HCEC 1CT (cell line): ENCODE results near the gene CCDC74B.
A peak's percentile ranks its signal among the peaks of the same experiment; 100 is the strongest.
"Not testable (repeated sequence)": the region's sequence is repeated elsewhere in the genome, so short reads cannot be mapped to it uniquely, and the experiment has no call there.

Experiments used
- DNase-seq: peaks from one replicate; pipeline ENCODE4 v3.0.0-alpha.2; 2017

Gene CCDC74B

DNA sequence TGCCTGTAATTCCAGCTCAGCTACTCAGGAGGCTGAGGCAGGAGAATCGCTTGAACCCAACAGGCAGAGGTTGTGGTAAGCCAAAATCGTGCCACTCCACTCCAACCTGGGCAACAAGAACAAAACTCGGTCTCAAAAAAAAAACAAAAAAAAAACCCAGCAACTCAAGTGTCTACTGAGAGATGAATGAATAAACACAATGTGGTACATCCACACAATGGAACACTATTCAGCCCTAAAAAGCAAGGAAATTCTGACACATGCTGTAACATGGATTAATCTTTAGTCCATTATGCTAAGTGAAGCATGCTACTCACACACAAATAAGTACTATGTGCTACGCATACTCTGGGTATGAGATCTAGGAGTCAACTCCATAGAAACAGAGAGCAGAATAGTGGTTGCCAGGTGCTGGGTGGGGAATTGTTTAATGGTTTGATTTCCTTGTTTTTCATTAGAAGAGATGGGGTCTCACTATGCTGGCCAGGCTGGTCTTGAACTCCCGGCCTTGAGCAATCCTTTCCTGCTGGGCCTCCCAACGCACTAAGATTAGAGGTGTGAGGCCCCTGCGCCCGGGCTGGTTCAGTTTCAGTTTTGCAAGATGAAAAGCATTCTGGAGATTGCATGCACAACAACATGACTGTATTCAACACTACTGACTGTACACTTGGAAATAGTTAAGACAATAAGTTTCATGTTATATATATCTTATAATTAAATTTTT, 20.5 kb upstream of the CCDC74B start:
- DNase-seq, result no peak

DNA sequence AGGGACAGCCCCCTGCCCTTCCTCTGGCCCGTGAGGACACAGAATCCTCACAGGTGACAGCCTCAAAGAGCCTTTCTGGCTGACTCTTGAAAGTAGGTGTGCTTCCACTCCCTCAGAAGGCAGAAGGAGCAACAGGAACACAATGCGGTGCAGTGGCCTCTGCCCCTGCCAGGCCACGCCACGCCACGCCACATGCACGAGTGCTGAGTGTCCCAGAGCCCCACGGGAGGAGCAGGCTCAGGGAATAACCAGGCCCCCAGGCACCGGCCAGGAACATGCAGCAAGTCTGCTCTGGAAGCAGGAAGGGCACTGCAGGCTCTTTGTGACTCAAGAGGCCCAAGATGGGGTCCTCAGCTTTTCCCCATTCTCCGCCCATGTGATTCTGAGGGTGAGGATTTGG, 18.1 kb upstream of the CCDC74B start:
- DNase-seq, result no peak

DNA sequence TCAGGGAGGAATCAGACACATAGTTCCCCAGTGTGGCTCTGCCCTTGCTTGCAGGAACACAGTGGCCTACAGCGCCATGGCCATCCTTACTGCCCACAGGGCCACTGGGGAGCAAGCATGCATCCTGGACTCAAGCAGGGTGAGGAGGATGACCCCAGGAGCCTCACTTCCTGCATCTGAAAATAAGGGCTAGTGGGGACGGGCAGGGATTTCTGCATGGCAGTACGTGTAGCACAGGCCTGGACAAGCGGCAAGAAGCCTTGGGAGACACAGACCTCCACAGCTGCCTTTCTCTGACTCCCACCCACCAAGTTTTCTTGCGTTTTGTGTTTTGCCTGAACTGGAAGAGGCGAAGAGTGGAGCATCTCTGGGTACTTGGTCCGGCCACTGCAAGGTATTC, 17.6 kb upstream of the CCDC74B start:
- not testable (repeated sequence) for DNase-seq

DNA sequence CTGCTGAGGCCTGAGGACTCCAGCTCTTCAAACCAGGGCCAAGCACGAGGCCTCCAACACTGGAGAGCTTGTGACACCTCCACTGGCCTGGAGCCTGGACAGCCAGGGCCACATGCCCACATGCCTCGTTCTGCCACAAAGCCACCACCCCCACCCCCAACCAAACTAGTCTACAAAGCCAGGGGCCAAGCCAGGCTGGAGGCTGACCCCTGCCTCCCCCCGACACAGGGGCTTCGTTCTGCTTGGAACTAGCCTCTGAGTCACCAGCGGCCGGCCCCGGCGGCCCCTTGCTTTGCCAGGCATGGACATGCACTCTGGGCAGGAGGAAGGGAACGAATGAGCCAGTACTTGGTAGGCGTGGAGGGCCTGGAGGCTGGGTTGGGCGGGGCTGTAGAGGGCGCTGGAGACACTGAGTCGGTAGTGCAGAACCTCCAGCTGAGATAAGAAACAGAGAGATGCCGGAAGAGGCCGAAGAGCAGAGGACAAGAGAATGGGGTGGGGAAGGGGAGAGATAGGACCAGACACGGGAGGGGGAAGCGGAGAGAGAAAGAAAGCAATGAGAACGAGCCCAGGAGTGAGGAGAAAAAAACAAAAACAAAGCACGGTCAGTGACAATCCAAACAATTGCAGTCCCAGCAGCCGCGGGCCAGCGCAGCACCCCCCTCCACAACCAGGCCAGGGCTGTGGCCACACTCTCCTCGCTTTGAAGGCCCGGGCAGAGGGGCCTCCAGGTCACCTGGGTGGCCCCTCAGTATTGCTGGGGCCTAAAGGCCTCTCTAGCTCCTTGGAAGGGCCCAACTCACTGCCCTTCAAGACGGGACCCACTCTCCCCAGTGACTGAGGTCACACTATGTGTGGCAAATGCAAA, 16.2 kb upstream of the CCDC74B start:
- DNase-seq, result not testable (repeated sequence)

DNA sequence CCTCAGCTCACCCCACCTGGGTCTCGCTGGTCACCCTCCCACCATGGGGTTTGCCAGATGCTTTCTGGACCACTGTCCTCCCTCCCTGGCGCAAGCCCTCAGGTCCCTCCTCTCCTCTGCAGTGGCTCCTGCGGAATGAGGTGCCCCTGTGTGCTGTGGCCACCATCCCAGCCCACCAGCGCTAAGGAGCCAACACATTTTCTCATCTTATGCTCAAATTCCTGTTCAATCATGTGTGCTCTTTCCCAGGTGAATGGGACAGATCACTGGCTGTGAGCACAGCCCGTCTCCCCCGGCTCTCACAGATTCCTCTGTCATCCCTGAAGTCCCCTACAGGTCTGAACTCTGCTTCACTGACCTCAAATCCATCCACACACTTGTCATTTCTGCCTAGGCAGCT, 15.2 kb upstream of the CCDC74B start:
- no peak for DNase-seq

DNA sequence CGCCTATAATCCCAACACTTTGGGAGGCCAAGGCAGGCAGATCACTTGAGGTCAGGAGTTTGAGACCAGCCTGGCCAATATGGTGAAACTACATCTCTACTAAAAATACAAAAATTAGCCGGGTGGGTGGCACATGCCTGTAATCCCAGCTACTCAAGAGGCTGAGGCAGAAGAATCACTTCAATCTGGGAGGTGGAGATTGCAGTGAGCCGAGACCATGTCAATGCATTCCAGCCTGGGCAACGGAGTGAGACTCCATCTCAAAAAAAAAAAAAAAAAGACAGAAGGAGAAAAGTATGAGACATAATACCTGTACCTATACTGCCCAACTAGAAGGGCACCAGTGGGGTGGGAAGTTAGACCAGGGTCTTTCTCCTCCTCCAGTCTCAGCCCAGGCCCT, 14.5 kb upstream of the CCDC74B start:
- not testable (repeated sequence) for DNase-seq

DNA sequence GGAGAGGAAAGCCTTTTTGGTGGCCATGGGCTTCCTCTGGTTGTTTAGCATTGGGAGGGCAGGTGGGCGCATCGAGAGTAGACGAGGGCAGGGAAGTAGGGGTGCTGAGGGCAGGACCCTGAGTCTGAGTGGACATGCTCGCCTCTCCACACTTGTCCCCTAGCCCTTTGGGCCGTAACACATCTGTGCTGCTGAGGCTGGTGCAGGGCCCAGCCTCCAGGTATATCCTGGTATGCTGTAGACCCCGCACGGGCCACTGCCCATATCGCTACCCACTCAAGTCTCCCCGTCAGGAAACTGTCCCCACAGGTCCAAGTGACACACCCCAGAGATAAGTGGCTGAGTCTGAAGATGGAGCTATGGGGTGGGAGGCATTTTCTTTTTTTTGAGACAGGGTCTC, 13.7 kb upstream of the CCDC74B start:
- DNase-seq, result no peak

DNA sequence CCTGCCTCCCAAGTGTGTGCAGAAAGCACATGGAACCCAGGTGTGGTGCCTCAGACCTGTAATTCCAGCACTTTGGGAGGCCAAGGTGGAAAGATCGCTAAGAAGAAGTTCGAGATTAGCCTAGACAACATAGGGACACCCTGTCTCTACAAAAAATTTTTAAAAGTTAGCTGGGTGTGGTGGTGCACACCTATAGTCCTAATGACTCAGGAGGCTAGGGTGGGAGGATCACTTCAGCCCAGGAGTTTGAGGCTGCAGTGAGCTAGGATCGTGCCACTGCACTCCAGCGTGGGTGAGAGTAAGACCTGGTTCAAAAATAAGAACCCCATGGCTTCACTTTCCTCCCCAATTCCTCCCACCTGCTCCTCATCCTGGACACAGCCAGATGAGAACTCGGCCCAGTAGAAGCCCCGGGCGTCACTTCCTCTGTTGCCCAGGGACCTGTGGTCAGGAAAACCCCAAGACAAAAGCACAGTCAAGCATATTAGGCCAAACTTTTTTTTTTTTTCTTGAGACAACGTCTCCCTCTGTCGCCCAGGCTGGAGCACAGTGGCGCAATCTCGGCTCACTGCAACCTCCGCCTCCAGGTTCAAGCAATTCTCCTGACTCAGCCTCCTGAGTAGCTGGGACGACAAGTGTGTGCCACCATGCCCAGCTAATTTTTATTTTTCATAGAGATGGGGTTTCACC, 13.1 kb upstream of the CCDC74B start:
- DNase-seq, result not testable (repeated sequence)

DNA sequence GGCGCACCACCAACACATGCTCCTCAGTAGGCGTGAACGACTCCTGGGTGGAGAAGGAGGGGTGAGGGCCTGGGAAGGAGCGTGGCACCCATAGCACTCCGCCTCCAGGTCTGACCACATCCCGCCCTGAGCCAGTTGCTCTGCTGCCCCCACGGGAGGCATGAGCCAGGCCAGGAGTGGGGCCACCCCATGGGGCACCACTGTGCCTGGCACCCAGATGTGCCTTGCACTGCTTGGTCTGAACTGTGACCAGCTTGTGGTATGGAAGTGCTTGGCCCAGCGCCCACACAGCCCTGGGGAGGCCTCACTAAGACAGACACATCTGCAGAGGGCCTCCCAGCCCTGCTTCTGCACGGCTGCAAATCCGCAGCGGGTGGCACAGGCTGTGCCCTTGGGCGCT, 12.4 kb upstream of the CCDC74B start:
- DNase-seq, result not testable (repeated sequence)

DNA sequence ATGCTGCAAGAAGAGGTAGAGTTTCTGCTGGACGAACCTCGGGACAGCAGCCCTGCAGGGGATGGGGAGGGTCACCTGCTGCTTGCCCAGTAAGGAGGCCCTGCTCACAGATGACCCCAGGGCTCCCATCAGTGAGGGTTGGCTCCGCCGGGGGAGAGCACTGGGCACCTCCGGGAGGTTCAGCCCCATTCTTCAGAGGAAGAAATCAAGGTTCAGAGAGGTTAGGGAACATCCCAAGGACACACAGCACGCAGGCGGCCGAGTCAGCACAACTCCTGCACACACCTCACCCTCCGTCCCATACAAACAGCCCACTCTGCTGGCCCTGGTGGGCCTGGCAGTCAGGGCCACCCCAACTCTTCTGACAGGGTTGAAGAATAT, 11.7 kb upstream of the CCDC74B start:
- no peak for DNase-seq

DNA sequence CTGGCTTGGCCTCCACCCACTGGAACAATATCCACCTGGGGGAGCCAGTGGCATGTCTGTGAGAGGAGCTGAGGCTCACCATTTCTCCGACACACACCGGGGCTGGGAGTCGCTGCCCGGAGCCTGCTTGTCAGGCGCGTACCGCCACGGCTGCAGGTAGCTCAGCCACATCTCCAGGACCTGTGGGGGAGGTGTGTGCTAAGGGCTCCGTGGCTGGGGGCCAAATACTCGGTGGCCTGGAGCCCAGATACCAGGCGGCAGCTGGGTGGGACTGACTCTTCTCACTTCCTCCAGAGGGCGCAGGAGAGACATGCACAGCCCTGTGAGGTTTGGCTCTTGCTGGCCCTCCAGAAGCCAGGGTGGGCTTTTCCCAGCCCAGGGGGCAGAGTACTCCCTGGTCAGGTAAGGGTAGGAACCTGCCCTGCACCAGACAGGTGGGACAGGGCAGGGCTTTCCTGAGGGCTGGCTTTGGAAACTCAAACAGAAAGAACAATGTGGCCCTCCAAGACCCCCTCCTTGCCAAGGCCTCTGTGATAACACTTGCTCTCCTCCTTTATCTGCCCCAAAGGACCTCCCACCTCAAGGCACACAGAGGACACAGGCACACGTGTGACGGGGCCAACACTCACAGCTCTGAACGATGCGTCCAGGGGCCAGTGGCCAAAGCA, 11.2 kb upstream of the CCDC74B start:
- peak; percentile 40 for DNase-seq

DNA sequence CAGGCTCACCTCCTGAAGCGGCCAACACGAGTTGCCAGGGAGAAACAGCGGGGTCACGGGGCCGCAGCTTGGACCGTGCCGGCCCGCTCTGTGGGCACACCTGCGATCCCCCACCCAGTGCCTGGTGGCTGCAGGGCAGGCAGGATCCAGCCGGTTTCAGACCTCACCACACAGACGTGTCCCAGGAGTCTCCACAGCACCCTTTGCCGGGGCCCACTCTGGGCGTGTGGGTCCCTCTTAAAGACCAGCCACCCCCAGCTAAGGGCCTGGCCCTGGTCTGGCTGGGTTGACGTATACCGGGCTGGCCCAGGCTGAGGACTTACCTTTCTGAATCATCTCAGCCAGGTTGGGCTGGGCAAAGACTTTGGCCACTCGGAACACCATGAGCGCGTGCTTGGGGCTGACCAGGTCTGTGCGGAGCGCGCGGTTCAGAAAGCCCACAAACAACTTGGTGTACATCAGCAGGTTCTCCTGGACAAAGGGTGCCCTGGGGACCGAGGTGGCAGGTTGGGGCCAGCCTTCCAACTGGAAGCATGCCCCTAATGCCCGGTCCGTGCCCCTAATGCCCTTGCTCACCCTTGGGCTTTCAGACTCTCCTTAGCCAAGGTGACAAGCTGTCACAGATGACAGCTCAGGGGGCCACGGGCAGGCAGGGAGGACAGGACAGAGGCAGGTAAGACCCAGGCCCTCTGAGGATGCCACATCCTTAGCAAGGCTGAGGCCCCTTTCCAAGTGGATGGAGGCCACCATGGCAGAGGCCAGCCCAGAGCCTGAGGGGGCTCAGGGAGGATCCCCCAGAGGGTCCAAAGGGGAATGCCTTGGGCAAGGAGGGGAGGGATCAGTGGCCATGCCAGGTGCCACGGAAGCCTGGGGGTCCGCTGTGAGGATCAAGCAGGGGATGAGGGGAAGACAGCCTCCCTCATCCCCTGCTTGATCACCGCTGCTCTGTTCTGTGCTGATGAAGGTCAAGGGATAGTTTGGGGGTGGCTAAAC, 10.2 kb upstream of the CCDC74B start:
- DNase-seq, result no peak

DNA sequence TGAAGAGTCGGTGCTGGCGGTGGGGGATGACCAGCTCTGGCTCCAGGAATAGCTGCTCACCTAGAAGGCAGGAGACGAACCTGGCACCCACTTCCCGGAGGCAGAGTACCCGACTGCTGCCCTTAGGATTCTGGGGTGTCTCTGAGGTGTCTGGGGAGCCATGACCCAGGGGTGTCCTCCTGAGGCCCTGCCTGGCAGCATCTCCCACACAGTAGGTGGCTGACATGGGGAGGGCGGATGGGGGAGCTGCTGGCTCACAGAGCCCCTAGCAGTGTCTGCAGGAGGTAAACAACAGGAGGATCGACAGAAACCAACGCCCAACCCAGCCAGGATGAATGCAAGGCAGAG, 9.5 kb upstream of the CCDC74B start:
- DNase-seq, result not testable (repeated sequence)

DNA sequence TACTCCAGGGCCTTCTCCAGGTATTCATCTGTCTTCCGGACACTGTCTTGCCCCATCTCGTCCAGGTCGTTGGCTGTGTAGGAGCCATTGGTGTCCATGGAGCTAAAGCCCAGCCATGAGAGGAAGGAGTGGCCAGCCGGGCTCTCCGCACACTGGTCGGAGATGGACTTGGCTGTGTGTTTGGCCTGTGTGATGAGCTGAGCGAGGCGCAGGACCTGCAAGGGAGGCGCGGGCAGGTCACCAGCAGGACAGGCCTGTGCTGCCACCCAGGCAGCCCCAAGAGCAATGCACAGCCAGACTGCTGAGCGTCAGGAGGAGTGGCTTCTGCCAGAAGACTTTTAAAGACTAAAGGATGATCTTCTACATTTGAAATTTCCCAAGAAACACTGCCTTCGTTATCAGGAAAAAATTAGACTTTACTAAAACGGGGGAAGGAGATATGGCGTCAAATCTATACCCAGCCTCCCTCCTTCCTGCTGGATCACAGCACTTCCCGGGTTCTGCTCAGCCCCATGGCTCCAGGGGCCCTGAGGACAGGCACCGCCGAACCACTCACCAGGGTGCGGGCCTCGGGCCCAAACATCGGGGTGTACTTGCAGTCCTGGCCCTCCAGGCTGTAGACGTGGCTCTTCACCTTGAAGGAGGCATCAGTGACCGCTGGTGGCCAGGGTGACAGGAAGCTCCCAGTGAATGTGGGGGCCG, 9.0 kb upstream of the CCDC74B start:
- DNase-seq, result not testable (repeated sequence)

DNA sequence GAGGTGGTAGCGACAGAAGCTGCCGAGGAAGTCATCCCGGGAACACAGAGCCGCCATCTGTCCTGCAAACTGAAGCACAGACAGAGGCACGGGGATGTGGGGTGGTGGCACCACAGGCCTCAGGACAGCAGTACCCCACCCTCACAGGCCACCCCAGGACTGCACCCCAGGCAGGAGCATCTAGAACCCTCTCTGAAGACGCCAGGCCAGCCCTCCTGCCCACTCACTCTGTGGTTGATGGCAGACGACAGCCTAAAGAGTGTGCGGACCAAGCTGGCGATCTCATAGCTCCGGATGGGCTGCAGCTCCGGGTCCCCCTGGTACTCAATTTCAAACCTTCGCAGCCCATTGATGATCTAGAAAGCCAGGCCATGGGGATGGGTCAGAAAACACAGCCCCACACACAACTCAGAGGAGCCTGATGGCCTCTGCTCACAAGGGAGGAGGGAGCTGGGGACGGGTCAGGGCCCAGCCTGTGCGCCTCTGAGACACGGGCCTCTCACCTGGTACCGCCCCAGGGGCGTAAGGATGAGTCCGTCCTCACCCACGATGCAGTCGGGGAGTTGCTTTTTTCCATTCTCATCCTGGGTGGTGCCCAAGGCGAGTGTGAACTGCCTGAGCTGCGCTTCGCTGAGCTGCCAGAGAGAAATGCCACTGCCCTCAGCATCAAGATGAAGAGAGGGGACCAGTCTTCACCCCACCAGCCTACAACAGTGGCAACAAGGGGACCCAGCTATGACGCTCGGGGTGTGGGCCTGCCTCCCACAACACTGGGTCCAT, 8.1 kb upstream of the CCDC74B start:
- DNase-seq, result no peak

DNA sequence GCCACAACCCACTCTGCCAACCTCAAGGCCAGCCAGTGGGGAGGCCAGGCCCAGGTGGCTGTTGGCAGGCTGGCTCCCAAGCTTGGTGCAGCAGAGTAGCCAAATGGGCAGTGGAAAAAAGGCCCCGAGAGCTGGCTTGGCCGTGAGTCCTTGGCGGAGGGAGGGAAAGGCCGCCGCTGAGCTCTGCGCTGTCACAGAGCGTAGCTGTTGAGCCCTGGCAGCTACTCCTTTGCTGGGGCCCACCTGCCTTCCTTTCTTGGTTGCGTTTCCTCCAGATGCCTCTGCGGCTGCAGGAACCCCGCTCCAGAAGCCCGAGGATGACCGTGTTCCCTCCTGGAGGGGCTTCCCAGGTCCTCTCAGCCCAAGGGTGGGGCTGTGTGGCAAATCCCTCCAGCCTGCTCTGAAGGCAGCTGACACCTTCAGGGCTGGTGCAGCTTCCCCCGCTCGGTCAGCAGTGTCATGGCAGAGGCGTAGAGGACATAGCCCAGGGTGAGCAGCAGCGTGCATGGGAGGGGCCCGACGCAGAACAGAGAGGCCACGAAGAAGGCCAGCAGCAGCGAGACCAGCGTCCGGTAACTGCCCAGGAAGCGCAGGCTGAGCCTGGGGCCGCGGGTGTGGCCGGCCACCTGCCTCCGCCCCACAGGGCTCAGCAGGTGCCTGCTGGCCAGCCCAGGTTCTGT, 7.4 kb upstream of the CCDC74B start:
- not testable (repeated sequence) for DNase-seq

DNA sequence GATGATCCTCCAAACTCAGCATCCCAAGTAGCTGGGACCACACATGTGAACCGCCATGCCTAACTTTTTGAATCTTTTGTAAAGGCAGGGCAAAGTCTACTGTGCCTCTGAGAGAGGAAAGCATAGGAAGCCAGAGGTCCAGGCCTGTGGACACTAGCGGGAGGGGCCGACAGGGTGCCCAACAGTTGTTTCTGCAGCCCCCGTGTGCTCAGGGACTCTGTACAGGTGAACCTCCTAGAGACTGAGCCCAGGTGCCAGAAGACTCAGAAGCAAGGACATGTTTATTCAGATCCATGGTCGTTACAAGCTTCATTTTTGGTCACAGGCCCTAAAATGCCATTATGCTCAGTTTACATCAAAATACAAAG, 6.2 kb upstream of the CCDC74B start:
- DNase-seq, result not testable (repeated sequence)

DNA sequence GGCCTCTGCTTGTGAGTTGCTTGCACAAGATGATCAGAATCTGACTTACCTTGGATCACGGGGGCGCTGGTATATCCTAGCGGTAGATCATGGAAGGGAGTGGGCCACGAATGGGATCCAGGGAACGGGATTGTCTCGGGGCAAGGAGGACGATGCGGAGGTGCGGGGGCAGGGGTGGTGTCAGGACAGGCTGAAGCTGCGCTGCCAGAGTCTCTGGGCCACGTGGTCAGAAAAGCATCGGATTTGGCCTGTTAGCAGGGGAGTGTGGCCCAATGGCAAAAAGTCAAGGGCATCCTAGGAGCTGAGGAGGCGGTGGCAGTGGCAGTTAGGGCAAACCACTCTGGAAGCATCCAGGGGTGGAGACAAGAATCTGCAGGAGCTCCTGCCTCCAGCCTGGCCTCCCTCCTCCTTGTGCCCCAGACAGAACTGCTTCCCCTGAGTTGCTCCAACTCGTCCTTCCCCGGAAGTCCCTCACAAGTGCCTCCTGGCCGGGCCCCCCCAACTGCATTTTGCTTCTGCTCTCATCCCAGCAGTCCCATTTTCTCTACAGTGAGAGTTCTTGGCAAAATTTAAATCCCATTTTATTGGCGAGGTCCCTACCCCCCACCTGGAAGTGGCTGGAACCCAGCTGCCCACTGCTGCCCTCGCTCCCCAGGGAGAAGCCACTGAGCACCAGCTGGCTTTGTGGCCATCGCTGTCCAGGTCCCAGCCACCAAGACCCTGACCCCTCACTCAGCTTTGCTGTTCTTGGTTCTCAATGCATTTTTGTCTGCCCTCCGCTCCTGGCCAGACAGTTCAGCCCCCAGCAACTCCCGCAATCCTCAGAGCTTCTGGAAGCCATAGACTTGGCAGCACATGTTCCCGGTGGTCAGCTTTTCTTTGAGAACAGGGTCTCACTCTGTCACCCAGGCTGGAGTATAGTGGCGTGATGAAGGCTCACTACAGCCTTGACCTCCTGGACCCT, 5.6 kb upstream of the CCDC74B start:
- DNase-seq, result no peak

DNA sequence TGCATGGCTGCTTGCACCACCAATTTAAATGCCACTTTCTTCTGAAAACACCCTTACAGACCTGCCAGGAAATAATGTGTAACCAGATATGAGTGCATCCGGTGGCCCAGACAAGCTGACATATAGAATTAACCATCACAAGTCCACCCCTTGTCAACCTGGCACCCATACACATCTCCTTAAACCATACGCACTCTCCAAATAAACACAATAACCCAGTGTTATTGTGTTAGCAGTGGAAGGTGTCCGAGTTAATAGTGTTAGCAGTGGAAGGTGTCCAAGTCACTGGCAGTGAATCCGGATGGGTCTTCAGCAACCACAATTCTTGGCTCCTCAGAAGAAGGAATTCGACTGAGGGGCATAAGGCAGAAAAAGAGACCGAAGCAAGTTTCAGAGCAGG, 3.6 kb upstream of the CCDC74B start:
- DNase-seq, result not testable (repeated sequence)
